Esophagus (tissue), 2 donors: ENCODE data around the gene CDH16. TPM values are rescaled to one million over a fixed set of nuclear protein-coding genes. Genes with fewer than 3 reads are reported as not detected.
"Not testable (repeated sequence)": the region's sequence is repeated elsewhere in the genome, so short reads cannot be mapped to it uniquely, and the experiment has no call there.

Source experiments
- H3K27ac ChIP-seq, 2 donors: one replicate each; pipeline ENCODE4 v1.5.1; 2013; ENCODE audit warnings: low read depth in 2 of 2, mild to moderate bottlenecking in 2 of 2, inconsistent platforms in 1 of 2, low read length in 1 of 2, moderate library complexity in 1 of 2
- H3K27me3 ChIP-seq, 2 donors: one replicate each; pipeline ENCODE4 v1.6.1; 2013; ENCODE audit warnings: low read length in 2 of 2, control low read depth in 1 of 2, mild to moderate bottlenecking in 1 of 2; ENCODE audit not compliant: insufficient read depth in 2 of 2, control insufficient read depth in 1 of 2
- H3K36me3 ChIP-seq, 2 donors: one replicate each; pipeline ENCODE4 v1.6.1; 2013; ENCODE audit warnings: low read length in 1 of 2; ENCODE audit not compliant: control insufficient read depth in 2 of 2, insufficient read depth in 2 of 2
- H3K4me1 ChIP-seq, 2 donors: one replicate each; pipeline ENCODE4 v1.6.1; 2013; ENCODE audit warnings: low read length in 1 of 2; ENCODE audit not compliant: control insufficient read depth in 2 of 2, insufficient read depth in 2 of 2
- H3K4me3 ChIP-seq, 2 donors: one replicate each; pipeline ENCODE4 v1.5.1; 2013; ENCODE audit warnings: low read length in 2 of 2, mild to moderate bottlenecking in 2 of 2, low read depth in 1 of 2, moderate library complexity in 1 of 2
- H3K9me3 ChIP-seq, 2 donors: one replicate each; pipeline ENCODE4 v1.6.1; 2013; ENCODE audit warnings: mild to moderate bottlenecking in 2 of 2, low read depth in 1 of 2, low read length in 1 of 2, moderate library complexity in 1 of 2; ENCODE audit not compliant: control insufficient read depth in 2 of 2, insufficient read depth in 1 of 2
- WGBS, 2 donors: extraction: QIAGEN DNeasy Blood & Tissue Kit; methylation state at CpG; one replicate each; pipeline ENCODE4 v1.1.7; 2013; 5-methylcytosine and 5-hydroxymethylcytosine counted together
- polyA plus RNA-seq, 2 donors: library from polyadenylated mRNA; stranded (reverse); fragments of 200-250 nt; gene quantifications; one replicate each; pipeline ENCODE4 v1.2.3, GENCODE V29; 2013
- donor health status: healthy with polysubstance abuse.
- donor health status: Bipolar disorder and iron deficiency.

The CDH16 gene
- polyA plus RNA-seq, 2 donors = 6.1 to 6.5 TPM

DNA sequence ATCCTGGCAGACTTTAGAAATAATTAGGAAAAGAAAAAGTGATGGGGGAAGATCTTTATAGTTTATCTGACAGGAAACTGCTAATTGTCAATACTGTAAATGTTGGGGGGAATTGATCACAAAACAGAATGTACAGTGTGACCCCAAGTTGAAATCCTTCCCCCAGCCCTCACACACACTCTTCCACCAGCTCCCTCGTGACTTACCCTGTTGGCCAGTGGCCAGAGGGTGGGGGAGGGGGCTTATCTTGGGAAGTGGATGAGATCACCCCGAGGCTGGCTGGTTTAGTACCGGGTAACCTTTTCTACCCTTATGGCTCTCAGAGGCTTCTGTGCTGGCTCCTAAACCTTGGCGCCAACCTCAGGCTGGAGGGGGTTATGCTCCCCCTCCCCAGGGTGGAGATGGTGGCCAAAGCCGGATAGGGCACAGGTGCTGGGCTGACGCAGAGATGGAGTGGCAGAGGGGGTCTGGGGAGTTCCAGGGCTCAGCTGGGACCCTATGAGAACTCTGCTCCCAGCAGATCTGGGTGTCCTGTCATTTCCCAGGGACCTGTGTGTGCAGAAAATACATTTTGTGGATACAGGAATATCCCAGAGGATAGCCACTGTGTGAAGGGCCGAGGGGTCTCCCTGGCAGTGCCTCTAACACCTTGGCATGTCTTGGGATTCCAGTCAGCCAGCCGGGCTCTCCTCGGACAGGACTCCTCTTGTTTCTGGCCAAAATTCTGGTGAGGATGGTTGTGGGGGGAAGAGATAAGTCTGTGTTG, 18.6 kb downstream of the CDH16 start:
- Histone ChIP-seq H3K27me3 (no peaks in the 10 kb centered on the region), H3K9me3 (no peaks in the 10 kb centered on the region), H3K36me3 (no peaks in the 10 kb centered on the region), H3K27ac (peak overlapping the region; percentile 86 to 96), H3K4me1 (peaks cover 24 to 49% of the 10 kb centered on the region in 2 donors), H3K4me3 (no peak overlapping the region)
- 21 to 25% methylated on average over 9 of the region's 9 CpGs for WGBS, 2 donors

DNA sequence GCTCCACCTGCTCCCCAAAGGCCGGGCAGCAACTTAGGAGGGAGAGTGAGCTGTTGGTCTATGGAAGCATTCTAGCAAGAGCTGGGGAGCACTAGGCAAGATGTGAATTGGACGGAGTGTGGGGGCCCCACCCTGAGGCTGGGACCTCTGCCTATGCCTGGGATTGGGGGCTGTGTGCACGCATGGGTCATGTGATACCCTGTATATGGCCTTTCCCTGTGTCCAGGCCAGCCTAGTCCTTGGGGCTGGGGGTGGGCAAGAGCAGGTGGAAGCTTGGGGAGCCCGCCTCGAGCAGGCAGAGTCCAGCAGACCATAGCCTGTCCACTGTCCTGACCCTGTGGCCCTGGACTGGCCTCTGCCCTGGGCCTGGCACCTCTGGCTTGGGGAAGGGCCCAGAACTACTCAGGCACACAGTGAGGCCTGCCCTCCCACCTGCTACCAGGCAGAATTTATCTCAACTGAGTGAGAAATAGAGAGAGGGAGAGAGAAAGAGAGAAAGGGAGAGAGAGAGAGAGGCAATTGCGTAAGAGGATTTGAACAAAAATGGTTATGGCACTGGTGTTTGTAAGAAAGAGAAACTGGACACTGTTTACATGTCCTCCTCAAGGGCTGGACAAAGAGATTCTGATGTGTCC, 19.3 kb downstream of the CDH16 start:
- H3K27ac ChIP-seq = peak overlapping the region; percentile 86 to 97
- no peaks in the 10 kb centered on the region for H3K9me3 ChIP-seq
- H3K36me3 ChIP-seq = no peaks in the 10 kb centered on the region
- 80 to 82% methylated on average over 6 of the region's 6 CpGs for WGBS, 2 donors
- H3K4me1 ChIP-seq = peaks cover 24 to 43% of the 10 kb centered on the region in 2 donors
- no peak overlapping the region for H3K4me3 ChIP-seq
- H3K27me3 ChIP-seq = no peaks in the 10 kb centered on the region

- Histone ChIP-seq H3K4me1 (peaks cover 24 to 38% of the 10 kb centered on the region in 2 donors), H3K27me3 (no peaks in the 10 kb centered on the region), H3K27ac (peak overlapping the region; percentile 86 to 97), H3K4me3 (no peak overlapping the region), H3K36me3 (no peaks in the 10 kb centered on the region), H3K9me3 (no peaks in the 10 kb centered on the region)
- WGBS, 2 donors = 69 to 82% methylated on average over 2 of the region's 2 CpGs
Observed at GRCh38 chr16:66898933-66899309, 19.8 kb downstream of the CDH16 start.

DNA sequence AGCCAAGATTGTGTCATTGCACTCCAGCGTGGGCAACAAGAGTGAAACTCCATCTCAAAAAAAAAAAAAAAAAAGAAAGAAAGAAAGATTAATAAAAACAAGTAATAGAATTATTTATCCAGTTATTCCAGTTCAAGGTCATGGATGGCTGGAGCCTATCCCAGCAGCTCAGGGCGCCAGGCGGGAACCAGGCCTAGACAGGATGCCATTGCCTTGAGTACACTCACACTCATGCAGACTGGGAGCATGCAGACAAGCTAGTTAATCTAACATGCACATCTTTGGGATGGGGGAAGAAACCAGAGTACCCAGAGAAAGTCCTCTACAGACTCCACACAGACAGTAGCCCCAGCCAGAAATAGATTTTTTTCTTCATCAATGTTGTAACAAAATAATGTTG, 20.5 kb downstream of the CDH16 start:
- 29 to 49% methylated on average over 3 of the region's 3 CpGs for WGBS, 2 donors
- Histone ChIP-seq H3K27ac (peak overlapping the region; percentile 43 to 97), H3K9me3 (no peaks in the 10 kb centered on the region), H3K4me3 (no peak overlapping the region), H3K4me1 (peaks cover 24 to 32% of the 10 kb centered on the region in 2 donors), H3K36me3 (no peaks in the 10 kb centered on the region), H3K27me3 (no peaks in the 10 kb centered on the region)

- H3K9me3 ChIP-seq = not testable (repeated sequence)
- peaks cover 21 to 24% of the 10 kb centered on the region in 2 donors for H3K4me1 ChIP-seq
Observed at GRCh38 chr16:66896682-66897081, 22.0 kb downstream of the CDH16 start.

GRCh38 chr16:66895999-66896398, 22.7 kb downstream of the CDH16 start:
- Histone ChIP-seq H3K9me3 (no peaks in the 10 kb centered on the region), H3K4me3 (no peak overlapping the region), H3K36me3 (no peaks in the 10 kb centered on the region), H3K4me1 (peaks cover 17 to 21% of the 10 kb centered on the region in 2 donors), H3K27ac (peak overlapping the region; percentile 52 to 92), H3K27me3 (no peaks in the 10 kb centered on the region)
- WGBS, 2 donors = 83 to 94% methylated on average over 3 of the region's 3 CpGs

More at GRCh38 chr16:66896682-66897081, 22.0 kb downstream of the CDH16 start:
- not testable (repeated sequence) for H3K4me3 ChIP-seq, H3K36me3 ChIP-seq, H3K27me3 ChIP-seq
- H3K27ac ChIP-seq = peak overlapping the region; percentile 85 to 93
- 55 to 56% methylated on average over 5 of the region's 5 CpGs for WGBS, 2 donors

DNA sequence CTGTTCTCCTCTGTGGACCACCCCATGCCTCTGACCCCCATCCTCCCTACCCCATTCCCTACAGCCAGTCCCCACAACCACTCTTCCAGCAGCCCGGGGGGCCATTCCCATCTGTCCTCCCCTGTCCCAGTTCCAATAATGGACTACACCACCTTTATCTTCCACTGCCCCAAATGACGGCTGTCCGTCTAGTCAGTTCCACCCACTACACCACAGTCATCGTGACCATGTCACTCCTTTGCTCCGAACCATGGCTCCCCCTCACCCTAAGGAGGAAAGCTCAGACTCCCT, 23.1 kb downstream of the CDH16 start:
- Histone ChIP-seq H3K4me3 (no peak overlapping the region), H3K9me3 (no peaks in the 10 kb centered on the region), H3K27me3 (no peaks in the 10 kb centered on the region), H3K36me3 (no peaks in the 10 kb centered on the region), H3K27ac (peak overlapping the region; percentile 52 to 92), H3K4me1 (peaks cover 14 to 17% of the 10 kb centered on the region in 2 donors)
- WGBS, 2 donors = 86 to 88% methylated on average over 5 of the region's 5 CpGs

DNA sequence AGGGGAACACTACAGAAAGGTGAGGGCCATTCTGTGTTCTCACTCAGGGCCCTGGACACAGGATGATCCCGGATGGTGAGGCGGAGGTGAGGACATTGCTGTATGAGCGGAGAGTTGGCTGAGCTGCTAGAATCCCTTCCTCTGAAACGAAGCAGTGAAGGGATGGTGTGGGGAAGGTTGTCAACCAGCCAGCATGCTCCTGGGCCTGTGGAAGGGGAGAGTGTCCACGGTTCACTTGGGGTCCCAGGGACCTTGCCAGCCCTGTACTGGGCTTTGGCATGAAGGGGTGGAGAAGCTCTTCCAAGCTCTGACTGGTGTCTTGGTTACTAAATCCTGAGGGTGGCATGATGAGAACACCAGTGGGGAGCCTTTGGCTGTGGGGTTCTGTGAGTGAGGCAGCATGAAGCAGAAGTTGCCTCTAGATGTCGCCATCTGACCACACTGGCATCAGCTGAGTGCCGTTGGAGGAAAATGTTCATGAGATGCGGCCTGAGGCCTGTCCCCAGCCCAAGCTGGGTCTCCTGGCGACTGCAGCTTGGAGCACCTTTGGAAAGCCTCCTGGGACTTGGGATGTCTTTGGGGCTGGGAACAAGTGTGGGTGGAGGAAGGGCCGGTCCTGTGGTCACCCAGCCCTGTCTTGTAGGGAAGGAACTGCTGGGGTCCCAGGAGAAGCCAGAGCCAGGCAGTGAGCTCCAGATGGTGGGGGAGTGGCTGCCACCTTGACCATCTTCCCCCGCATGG, 23.6 kb downstream of the CDH16 start:
- H3K9me3 ChIP-seq = no peaks in the 10 kb centered on the region
- H3K4me1 ChIP-seq = peaks cover 12 to 14% of the 10 kb centered on the region in 2 donors
- H3K27me3 ChIP-seq = no peaks in the 10 kb centered on the region
- H3K4me3 ChIP-seq = no peak overlapping the region
- WGBS, 2 donors = 39 to 46% methylated on average over 11 of the region's 11 CpGs
- H3K27ac ChIP-seq = peak overlapping the region; percentile 52 to 92
- no peaks in the 10 kb centered on the region for H3K36me3 ChIP-seq

DNA sequence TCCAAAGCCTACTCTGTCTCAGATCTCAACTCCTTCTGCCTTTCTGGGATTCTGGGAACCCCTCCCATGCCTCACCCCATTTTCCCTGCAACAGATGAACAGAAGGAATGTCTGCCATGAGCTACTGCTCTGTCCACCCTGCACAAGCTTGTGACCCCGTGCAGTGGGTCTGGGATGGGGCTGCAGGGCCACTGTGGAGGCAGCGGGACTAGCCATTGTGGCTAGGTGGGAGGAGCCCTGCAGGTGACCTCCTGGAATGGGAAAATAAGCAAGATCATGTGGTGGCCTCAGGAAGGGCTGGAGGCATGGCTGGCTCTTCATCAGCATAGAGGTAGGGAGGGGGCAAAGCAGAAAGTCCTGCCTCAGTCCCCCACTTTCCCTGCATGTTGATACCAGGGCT, 24.6 kb downstream of the CDH16 start:
- no peaks in the 10 kb centered on the region for H3K27me3 ChIP-seq
- no peak overlapping the region for H3K27ac ChIP-seq
- H3K4me1 ChIP-seq = peaks cover 6 to 10% of the 10 kb centered on the region in 2 donors
- H3K36me3 ChIP-seq = no peaks in the 10 kb centered on the region
- H3K9me3 ChIP-seq = no peaks in the 10 kb centered on the region
- 81 to 86% methylated on average over 2 of the region's 2 CpGs for WGBS, 2 donors
- H3K4me3 ChIP-seq = no peak overlapping the region
